HepG2 (cell line): ENCODE results near the gene MARCHF9. TPM values are rescaled to one million over a fixed set of nuclear protein-coding genes. Genes with fewer than 3 reads are reported as not detected.

ENCODE experiments used
- ATAC-seq: fragments of 200-7000 bp; cut with Tn5 transposase; 3 replicates; pipeline ENCODE4 v1.9.1; 2020; ENCODE audit warnings: mild to moderate bottlenecking, moderate library complexity
- BruUV-seq: library from RNA; stranded (reverse); fragments of 400-500 nt; replicated peaks from 2 replicates; lab custom pipeline; 2021; lab: Mats Ljungman, UMichigan
- CTCF ChIA-PET: fragments of 300-600 bp; formaldehyde crosslinking; extraction: SDS; loops from one replicate; lab custom pipeline; 2021; ENCODE audit warnings: low total read pairs, inconsistent platforms, low intra/inter-chr PET ratio; lab: Yijun Ruan, JAX
- POLR2A ChIA-PET: fragments of 350-600 bp; sonication (Branson Sonifier 250); formaldehyde crosslinking; loops from one replicate; lab custom pipeline; 2020; ENCODE audit warnings: antibody characterized with exemption, inconsistent platforms; lab: Yijun Ruan, JAX
- DNase-seq: peaks from one replicate; pipeline ENCODE4 v3.0.0-alpha.2; 2015; ENCODE audit warnings: low spot score
- FAIRE-seq: peaks from 3 replicates; lab custom pipeline; 2011; peaks lifted over from hg19 to GRCh38; lab: Jason Lieb, UNC
- H2AFZ ChIP-seq: one replicate; pipeline ENCODE4 v1.6.1; 2011; ENCODE audit warnings: low read length, inconsistent platforms
- H3K27ac ChIP-seq: fragments of 300-600 bp; 3 replicates; pipeline ENCODE4 v1.8.0; 2011; ENCODE audit warnings: mixed run types, mild to moderate bottlenecking, mixed read lengths, low read length, inconsistent platforms; ENCODE audit not compliant: insufficient read depth; ENCODE audit errors: extremely low read length
- H3K27me3 ChIP-seq, 2 experiments: fragments of 200-600 bp in 1 of 2; 2 replicates in 1 of 2; 3 replicates in 1 of 2; pipeline versions ENCODE4 v1.6.0 to v1.8.0; 2011; ENCODE audit warnings: low read length in 2 of 2, mild to moderate bottlenecking in 2 of 2, moderate library complexity in 2 of 2, inconsistent platforms in 1 of 2; ENCODE audit not compliant: insufficient read depth in 2 of 2, control insufficient read depth in 1 of 2
- H3K36me3 ChIP-seq, 2 experiments: fragments of 200-600 bp in 1 of 2; replicated peaks in 1 of 2; 2 replicates in 1 of 2; 3 replicates in 1 of 2; pipeline versions ENCODE4 v1.5.1 to v1.8.0; 2011; ENCODE audit warnings: low read length in 2 of 2, inconsistent platforms in 1 of 2; ENCODE audit not compliant: insufficient read depth in 2 of 2, control insufficient read depth in 1 of 2
- H3K4me1 ChIP-seq: 2 replicates; pipeline ENCODE4 v1.5.1; 2012; ENCODE audit warnings: low read length, inconsistent platforms; ENCODE audit not compliant: insufficient read depth
- H3K4me2 ChIP-seq: 2 replicates; pipeline ENCODE4 v1.6.0; 2011; ENCODE audit warnings: low read depth, low read length, inconsistent platforms
- H3K4me3 ChIP-seq, 3 experiments: fragments of 200-600 bp in 1 of 3; sonication (generic), shearing (Covaris generic) in 1 of 3; replicated peaks in 1 of 3; 2 replicates each; pipeline ENCODE4 v1.5.1; 2011 to 2016; ENCODE audit warnings: low read length in 3 of 3, inconsistent platforms in 2 of 3, low read depth in 2 of 3, mild to moderate bottlenecking in 2 of 3, control low read depth in 1 of 3, mixed read lengths in 1 of 3; ENCODE audit not compliant: insufficient read depth in 1 of 3
- H3K79me2 ChIP-seq: one replicate; pipeline ENCODE4 v1.6.1; 2011; ENCODE audit warnings: low read length, inconsistent platforms; ENCODE audit not compliant: insufficient read depth
- H3K9ac ChIP-seq: 2 replicates; pipeline ENCODE4 v1.6.0; 2011; ENCODE audit warnings: mild to moderate bottlenecking, low read depth, low read length, inconsistent platforms; ENCODE audit not compliant: insufficient read depth
- H3K9me3 ChIP-seq: 2 replicates; pipeline ENCODE4 v1.5.1; 2012; ENCODE audit warnings: mild to moderate bottlenecking, low read length
- H4K20me1 ChIP-seq: 2 replicates; pipeline ENCODE4 v1.6.0; 2011; ENCODE audit warnings: inconsistent platforms, mild to moderate bottlenecking, low read length, moderate library complexity; ENCODE audit not compliant: insufficient read depth
- NCOA1 ChIP-seq: sonication (generic); formaldehyde crosslinking; IDR thresholded peaks from 2 replicates; pipeline ENCODE4 v1.9.0; 2021; ENCODE audit warnings: missing genetic modification reagents
- TAF15 ChIP-seq: fragments of 200-400 bp; formaldehyde crosslinking; IDR thresholded peaks from one replicate; pipeline ENCODE4 v1.6.1; 2018; ENCODE audit warnings: mild to moderate bottlenecking, low read depth, low read length; ENCODE audit not compliant: poor library complexity, severe bottlenecking
- ZFP36L2 ChIP-seq: sonication (generic); formaldehyde crosslinking; IDR thresholded peaks from 2 replicates; pipeline ENCODE4 v1.4.0; 2020; ENCODE audit warnings: missing genetic modification reagents
- ZNF678 ChIP-seq: sonication (generic); formaldehyde crosslinking; IDR thresholded peaks from 2 replicates; pipeline ENCODE4 v1.4.0; 2020; ENCODE audit warnings: mild to moderate bottlenecking, missing genetic modification reagents
- WGBS: methylation state at CpG from one replicate; pipeline ENCODE4 v1.1.6; 2017; ENCODE audit warnings: low lambda C conversion rate; 5-methylcytosine and 5-hydroxymethylcytosine counted together
- in situ Hi-C: cut with HindIII; loops from 2 replicates; pipeline ENCODE4 v1.10.0; 2017; ENCODE audit warnings: low pct_unique_long_range_greater_than_20kb; ENCODE audit not compliant: extremely low pct_ligation_motif_present
- intact Hi-C: fragments of 100-400 bp; cut with micrococcal nuclease; formaldehyde crosslinking; loops from one replicate; pipeline ENCODE4 v1.10.0; 2022; ENCODE audit not compliant: unreplicated experiment
- polyA plus RNA-seq, 8 experiments: library from polyadenylated mRNA; depleted of rRNA in 3 of 8; stranded (reverse) in 7 of 8; unstranded in 1 of 8; fragments of >200 nt; fragmentation: Illumina TruSeq in 4 of 8; extraction: Trizol in 4 of 8; gene quantifications; 2 replicates each; pipeline versions ENCODE4 v1.2.1 to v1.2.3, GENCODE V29; 2011 to 2016; ENCODE audit warnings: low read depth in 4 of 8, missing spikeins in 1 of 8, mixed read lengths in 1 of 8; ENCODE audit not compliant: insufficient read depth in 1 of 8
- total RNA-seq, 5 experiments: library from RNA; depleted of rRNA; stranded (reverse); fragments of >200 nt; fragmentation: Illumina TruSeq; extraction: Trizol; gene quantifications; 2 replicates each; pipeline ENCODE4 v1.2.3, GENCODE V29; 2016; ENCODE audit warnings: low read depth in 1 of 5

The MARCHF9 gene
- total and polyA plus RNA-seq, 2 of the 13 experiments (the other 11 are each of a cell fraction or from before 2014, with no cell fraction given): 5.7 to 9.6 TPM

- no peak for FAIRE-seq
- ChIA-PET POLR2A (no interaction called here), CTCF (no interaction called here)
- H3K4me1 ChIP-seq: peaks cover 5% of the 10 kb centered on the region; the same call in 1 of the 2 replicates
- intact Hi-C loops (no loop called here), in situ Hi-C loops (no loop called here)
- H3K27ac ChIP-seq: no peak overlapping the region
- no peaks in the 10 kb centered on the region for H3K79me2 ChIP-seq
- ATAC-seq: no peak
- no peak overlapping the region for H3K4me2 ChIP-seq
- TF ChIP-seq TAF15: no peak
- TF ChIP-seq ZNF678: no peak
- WGBS: over 99% methylated on average over 15 of the region's 15 CpGs
- H3K4me3 ChIP-seq: no peak overlapping the region
- H3K9me3 ChIP-seq: no peaks in the 10 kb centered on the region
- H4K20me1 ChIP-seq: no peaks in the 10 kb centered on the region
- H3K36me3 ChIP-seq: peaks cover 19 to 56% of the 10 kb centered on the region in 2 experiments
- no peak for DNase-seq
- no peaks in the 10 kb centered on the region for H3K27me3 ChIP-seq
- no peak overlapping the region for H3K9ac ChIP-seq
- BruUV-seq: no TSS peak
- no peak overlapping the region for H2AFZ ChIP-seq
These were observed 36.0 kb upstream of the MARCHF9 start for GRCh38 chr12:57718641-57719528.

- no peak for TF ChIP-seq ZFP36L2
- TF ChIP-seq NCOA1: no peak
- Histone ChIP-seq H3K27me3 (no peaks in the 10 kb centered on the region), H2AFZ (no peak overlapping the region), H3K4me1 (peaks cover 5% of the 10 kb centered on the region; the same call in 1 of the 2 replicates), H3K36me3 (peaks cover 19 to 53% of the 10 kb centered on the region in 2 experiments), H4K20me1 (no peaks in the 10 kb centered on the region), H3K27ac (no peak overlapping the region), H3K79me2 (no peaks in the 10 kb centered on the region), H3K9ac (no peak overlapping the region), H3K4me3 (no peak overlapping the region), H3K9me3 (no peaks in the 10 kb centered on the region), H3K4me2 (no peak overlapping the region)
- no TSS peak for BruUV-seq
- DNase-seq (no peak), ATAC-seq (no peak), FAIRE-seq (no peak)
- intact Hi-C loops: no loop called here
- POLR2A ChIA-PET: no interaction called here
- in situ Hi-C loops: no loop called here
- CTCF ChIA-PET: no interaction called here
- WGBS: 93% methylated on average over 17 of the region's 20 CpGs
These were observed 34.9 kb upstream of the MARCHF9 start for GRCh38 chr12:57719777-57720605.
